GM18499 (cell line): Measurements from ENCODE around the gene RAB11FIP4.

Experiments
- ATAC-seq: cut with Tn5 transposase; IDR thresholded peaks from one replicate; pipeline ENCODE4 v1.9.1; 2021; ENCODE audit warnings: moderate number of reproducible peaks; ENCODE audit not compliant: insufficient read depth, unreplicated experiment

Gene RAB11FIP4

GRCh38 chr17:31479524-31479923 lies 88.0 kb downstream of the RAB11FIP4 start:
- ATAC-seq = no peak

- no peak for ATAC-seq
These were observed 88.6 kb downstream of the RAB11FIP4 start for GRCh38 chr17:31480067-31480466.

- ATAC-seq = no peak
These were observed 89.7 kb downstream of the RAB11FIP4 start for GRCh38 chr17:31480904-31481782.

GRCh38 chr17:31481783-31482081 lies 90.3 kb downstream of the RAB11FIP4 start:
- no peak for ATAC-seq

GRCh38 chr17:31484821-31485220 lies 93.3 kb downstream of the RAB11FIP4 start:
- ATAC-seq = no peak

GRCh38 chr17:31486351-31487062 lies 95.0 kb downstream of the RAB11FIP4 start:
- ATAC-seq = no peak

GRCh38 chr17:31487063-31487647 lies 95.7 kb downstream of the RAB11FIP4 start:
- no peak for ATAC-seq

GRCh38 chr17:31487648-31488263 lies 96.3 kb downstream of the RAB11FIP4 start:
- ATAC-seq = no peak

GRCh38 chr17:31488264-31488981 lies 96.9 kb downstream of the RAB11FIP4 start:
- no peak for ATAC-seq

GRCh38 chr17:31488982-31489294 lies 97.5 kb downstream of the RAB11FIP4 start:
- no peak for ATAC-seq

- ATAC-seq = no peak
These were observed 98.0 kb downstream of the RAB11FIP4 start for GRCh38 chr17:31489295-31490018.

- no peak for ATAC-seq
These were observed 98.7 kb downstream of the RAB11FIP4 start for GRCh38 chr17:31490019-31490650.

- ATAC-seq = no peak
These were observed 99.3 kb downstream of the RAB11FIP4 start for GRCh38 chr17:31490671-31491375.

- no peak for ATAC-seq
These were observed 100.1 kb downstream of the RAB11FIP4 start for GRCh38 chr17:31491376-31492131.

GRCh38 chr17:31492206-31492605 lies 100.7 kb downstream of the RAB11FIP4 start:
- no peak for ATAC-seq

GRCh38 chr17:31492880-31493655 lies 101.6 kb downstream of the RAB11FIP4 start:
- ATAC-seq = no peak

GRCh38 chr17:31493656-31494155 lies 102.2 kb downstream of the RAB11FIP4 start:
- no peak for ATAC-seq
